Neural progenitor cell (in vitro differentiated cells): ENCODE results near the gene GNAI3.

ENCODE experiments used
- EZH2 ChIP-seq: fragments of 200-600 bp; sonication (generic); IDR thresholded peaks from 2 replicates; pipeline ENCODE4 v1.6.1; 2017; ENCODE audit warnings: antibody characterized with exemption, mild to moderate bottlenecking, moderate library complexity
- EZH2phosphoT487 ChIP-seq: fragments of 200-600 bp; sonication (generic); IDR thresholded peaks from 2 replicates; pipeline ENCODE4 v1.6.1; 2017; ENCODE audit warnings: antibody characterized with exemption
- TF ChIP-seq, protein P1 (sequence below): fragments of 200-600 bp; sonication (generic); IDR thresholded peaks from 2 replicates; pipeline ENCODE4 v1.5.1; 2017; ENCODE audit warnings: antibody characterized with exemption, mild to moderate bottlenecking

DNA sequence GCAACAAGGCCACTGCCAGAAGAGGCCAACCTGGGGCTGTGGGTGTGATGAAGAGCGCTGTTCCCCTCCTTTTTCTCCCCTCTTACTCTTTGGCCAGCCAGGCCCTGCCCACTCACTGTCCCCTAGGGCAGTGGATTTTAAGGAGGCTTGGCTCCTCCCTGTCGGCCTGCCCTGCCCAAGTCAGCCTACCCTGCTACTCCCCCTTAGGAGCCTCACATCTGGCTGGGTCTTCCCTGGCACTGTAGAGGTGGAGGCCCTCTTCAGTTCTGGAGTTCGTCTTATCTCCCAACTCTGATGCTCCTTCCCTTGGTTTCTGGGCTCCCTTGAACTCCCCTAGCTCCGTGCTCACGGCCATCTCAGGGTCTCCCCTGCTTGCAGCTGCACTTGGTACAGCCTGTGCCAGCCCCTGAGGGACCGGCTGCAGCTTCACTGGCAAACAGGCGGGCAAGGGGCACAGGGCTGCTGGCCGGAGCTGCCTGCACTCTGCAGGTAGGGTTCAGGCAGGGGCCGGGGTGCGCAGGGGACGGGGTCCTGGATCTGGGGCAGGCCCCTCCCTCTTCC lies 75.3 kb downstream of the GNAI3 start:
- TF ChIP-seq, protein P1, sequence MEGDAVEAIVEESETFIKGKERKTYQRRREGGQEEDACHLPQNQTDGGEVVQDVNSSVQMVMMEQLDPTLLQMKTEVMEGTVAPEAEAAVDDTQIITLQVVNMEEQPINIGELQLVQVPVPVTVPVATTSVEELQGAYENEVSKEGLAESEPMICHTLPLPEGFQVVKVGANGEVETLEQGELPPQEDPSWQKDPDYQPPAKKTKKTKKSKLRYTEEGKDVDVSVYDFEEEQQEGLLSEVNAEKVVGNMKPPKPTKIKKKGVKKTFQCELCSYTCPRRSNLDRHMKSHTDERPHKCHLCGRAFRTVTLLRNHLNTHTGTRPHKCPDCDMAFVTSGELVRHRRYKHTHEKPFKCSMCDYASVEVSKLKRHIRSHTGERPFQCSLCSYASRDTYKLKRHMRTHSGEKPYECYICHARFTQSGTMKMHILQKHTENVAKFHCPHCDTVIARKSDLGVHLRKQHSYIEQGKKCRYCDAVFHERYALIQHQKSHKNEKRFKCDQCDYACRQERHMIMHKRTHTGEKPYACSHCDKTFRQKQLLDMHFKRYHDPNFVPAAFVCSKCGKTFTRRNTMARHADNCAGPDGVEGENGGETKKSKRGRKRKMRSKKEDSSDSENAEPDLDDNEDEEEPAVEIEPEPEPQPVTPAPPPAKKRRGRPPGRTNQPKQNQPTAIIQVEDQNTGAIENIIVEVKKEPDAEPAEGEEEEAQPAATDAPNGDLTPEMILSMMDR = no peak
- TF ChIP-seq EZH2phosphoT487 (no peak), EZH2 (no peak)
